COLO668 (cell line): ENCODE measurements around the gene CLVS2.

ENCODE experiments used
- DNase-seq: peaks from one replicate; lab custom pipeline; 2025; ENCODE audit not compliant: unreplicated experiment; lab: John Stamatoyannopoulos, UW

CLVS2 gene

DNA sequence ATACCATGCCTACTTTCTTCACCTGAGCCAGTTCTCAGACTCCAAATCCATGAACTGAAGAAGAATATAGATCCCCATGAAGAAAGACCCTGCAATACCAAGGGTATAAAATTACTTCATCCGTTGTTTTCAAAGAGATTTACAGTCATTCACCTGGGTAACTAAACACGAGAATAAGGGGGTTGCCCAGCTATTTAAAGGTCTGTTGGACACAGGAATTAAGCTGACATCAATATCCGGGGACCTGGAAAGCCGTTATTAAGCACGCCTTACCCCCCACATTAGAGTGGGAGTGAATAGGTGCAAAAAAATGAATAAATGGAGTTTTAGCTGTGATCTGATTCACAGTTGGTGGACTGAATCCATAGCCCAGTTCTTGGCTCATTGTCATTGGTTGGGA, 28.9 kb downstream of the CLVS2 start:
- no peak for DNase-seq

DNA sequence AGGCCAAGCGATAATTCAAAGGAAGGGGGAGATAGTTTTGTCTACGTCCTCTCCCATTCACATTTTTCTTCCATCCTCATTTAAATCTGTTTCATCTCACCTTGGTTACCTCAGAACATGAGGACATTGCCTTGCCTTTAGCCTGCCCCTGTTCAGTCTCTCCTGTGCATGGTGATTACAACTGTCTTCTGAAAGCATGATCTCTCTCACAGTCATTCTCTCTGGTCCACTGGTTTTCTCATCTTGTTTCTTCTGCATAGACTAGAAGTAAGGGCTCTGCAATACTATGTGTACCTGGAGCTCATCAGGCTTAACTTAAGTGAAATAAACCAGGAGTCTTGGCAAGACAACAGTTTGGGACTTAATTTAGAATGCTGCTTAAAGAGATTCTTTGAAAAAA, 31.4 kb downstream of the CLVS2 start:
- no peak for DNase-seq

DNA sequence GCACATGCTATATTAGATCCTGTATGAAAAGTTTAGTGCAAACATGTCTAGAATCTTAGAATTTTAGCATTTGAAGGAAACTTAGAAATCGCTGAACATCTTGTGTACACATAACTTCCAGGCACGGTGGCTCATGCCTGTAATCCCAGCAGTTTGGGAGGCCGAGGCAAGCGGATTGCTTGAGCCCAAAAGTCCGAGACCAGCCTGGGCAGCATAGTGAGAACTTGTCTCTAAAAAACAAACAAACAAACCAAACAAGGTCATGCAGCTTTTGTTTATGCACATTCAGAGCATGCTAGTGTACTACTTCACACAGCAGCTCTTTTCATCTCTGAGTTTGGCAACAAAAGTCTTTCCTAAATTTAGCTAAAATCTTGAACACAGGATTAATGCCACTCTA, 32.2 kb downstream of the CLVS2 start:
- DNase-seq = no peak

DNA sequence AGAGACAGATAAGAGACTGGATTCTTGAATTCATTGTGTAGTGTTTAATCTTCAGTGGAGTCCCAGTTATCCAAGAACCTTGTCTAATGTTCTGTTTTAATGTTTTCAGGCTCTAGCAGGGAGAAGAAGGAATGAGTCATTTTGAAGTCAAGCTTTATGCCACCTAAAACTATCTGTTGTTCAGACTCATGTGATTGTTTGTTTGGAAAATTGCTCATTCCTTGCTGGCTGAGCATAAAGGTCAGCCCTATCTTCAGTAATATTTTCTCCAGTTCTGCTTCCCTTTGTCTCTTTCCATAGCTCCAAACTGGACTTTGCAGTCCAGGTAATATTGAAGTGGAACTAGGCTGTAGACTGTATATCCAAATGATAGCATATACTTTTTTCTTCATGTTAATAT, 34.2 kb downstream of the CLVS2 start:
- no peak for DNase-seq

DNA sequence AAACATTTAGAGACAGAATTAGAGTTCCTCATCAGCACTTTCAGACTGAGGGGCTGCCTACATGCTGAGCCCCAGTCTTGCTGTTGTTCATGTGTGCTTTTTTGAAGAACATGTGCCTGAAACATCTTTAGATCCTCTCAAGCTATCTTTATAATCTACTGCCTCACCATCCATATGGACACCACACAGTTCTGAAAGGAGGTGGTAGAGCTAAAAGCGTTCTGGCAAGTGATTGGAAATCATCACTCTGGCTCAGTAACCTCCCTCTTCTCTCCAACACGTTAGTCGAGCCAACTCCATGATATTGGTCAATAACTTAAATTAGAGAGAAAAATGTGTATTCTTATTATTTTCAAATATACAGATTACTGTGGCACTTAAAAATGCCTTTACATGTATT, 40.6 kb downstream of the CLVS2 start:
- no peak for DNase-seq

DNA sequence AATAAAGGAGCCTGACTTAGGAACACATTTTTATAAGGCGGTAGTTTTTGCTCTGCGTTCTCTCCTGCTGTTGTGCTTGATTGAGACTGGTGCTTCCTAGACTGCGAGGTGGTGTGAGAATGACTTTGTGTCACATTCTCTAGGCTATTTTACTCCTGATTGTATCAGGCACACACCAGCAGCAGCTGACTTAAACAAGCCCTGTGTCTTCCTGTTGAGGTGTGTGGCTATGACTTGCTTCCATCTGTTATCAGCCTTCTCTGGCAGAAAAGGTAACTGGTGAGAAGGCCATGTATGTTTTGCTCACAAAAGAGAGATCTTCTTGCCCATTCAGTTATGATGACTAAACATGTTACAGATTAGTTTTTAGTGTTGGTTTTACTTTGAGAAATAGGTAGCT, 43.4 kb downstream of the CLVS2 start:
- no peak for DNase-seq

DNA sequence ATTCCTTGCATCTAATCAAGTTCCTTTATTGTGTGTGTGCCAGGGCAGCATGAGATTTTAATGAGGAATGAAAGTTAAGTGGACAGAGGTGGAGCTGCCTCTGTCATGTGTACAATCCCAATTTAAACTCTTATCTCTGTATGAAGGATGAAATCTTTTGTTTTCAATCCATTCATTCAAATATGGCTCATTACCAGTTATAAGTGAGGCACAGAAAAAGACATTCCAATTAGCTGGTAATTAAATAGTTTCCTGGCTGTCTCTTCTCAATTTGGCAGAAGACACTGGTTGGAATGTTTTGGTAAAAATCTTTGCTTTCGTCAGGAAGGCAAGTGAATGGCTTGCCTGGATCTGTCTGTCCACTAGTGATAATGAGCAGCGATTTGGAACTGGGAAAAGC, 46.4 kb downstream of the CLVS2 start:
- no peak for DNase-seq

DNA sequence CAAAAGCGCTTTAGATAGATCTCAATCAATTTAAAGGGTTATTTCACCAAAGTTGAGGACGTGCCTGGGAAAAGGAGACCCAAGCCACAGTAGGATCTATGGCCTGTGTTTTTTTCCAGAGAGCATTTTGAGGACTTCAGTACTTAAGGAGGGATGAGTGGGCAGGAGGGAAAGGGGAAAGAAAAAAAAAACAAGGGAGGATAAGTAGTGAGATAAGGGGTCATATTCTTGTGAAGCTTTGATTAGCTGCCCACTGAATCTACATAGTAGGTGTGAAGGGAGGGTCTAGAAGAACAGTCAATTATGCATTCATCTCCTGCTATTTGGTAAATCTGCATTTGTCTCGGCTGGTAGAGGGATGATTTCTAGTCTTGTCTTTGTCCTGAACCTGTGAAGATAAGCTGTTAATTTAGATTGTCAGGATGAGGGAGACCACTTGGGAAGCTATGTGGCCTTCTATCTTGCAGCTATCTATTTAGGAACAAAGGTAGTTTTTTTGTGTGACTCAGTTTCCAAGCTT, 48.4 kb downstream of the CLVS2 start:
- no peak for DNase-seq

DNA sequence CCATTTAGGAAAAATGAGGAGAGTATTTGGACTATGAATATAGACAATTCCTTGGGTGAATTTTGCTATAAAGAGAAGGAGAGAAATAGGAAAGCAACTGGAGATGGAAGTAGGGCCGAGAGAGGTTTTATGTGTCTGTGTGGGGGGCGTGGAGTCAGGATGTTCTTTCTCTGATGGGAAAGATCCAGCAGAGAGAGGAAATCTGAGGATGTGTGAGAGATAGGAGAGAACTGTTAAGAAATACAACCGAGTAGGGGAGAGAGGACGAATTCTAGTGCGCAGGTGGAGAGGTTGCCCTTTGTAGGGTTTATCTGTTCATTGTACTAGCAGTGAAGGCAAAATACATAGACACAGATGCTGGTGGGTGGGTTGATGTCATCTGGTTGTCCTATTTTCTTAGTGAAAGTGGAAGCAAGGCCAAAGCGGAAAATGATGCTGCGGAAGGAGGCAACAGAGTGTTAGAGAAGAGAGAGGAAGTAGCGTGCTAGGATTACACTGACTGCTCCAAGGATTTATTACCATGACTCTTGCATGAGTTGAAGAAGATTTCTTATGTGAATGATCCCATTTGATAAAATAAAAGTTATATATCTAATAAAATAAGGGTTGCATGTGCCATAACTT, 57.7 kb downstream of the CLVS2 start:
- no peak for DNase-seq

DNA sequence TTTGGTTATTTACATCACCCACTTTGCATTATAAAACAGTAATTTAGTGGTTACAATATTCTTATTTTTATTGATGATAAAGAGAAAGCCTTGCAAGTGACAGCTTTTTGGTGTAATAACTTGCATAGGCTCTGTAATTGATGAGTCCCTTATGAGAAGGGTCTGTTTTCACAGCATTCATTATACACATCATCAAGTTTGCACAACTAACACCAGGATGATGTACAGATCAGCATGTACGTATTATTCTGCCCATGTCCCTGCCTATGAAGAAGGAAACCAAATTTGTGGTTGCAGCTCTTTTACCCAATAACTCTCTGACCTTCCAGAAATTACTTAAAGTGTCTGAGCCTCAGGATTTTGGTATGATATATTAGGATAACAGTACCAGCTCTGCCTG, 59.2 kb downstream of the CLVS2 start:
- no peak for DNase-seq

DNA sequence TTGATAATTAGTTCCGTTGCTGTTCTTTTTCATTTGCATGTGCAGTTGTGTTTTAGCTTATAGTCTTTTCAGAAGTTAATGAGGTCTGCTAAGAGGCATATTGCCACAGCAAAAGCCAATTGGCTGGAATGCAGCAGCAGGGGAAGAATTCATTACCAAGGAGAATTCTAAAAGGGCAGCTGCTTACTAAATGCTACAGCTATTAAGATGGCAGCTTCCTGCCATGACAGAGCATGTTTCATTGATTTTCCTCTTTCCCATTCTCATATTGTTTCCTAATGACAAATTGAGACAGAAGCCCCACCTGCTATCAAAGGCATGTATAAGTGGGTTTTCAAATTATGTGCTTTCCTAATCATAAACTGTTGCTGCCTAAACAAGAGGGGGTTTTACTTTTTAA, 66.6 kb downstream of the CLVS2 start:
- DNase-seq = no peak

DNA sequence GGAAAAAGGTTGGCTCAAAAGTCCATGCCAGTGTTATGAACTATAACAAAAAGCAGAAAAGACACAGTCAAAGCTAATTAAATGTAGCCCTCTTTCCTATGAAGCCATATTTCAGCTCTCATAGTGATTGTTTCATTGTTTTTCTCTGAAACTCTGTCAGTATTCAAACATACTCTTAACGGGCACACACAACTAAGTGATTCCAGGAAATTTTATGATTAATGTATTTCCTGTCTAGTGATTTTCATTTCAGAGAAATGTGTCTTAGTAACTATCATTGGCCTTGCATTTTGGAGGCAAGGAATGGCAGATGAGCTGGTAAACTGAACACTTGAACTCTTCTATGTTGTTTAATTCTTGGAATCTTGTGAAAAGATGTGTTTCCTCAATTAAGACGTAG, 68.0 kb downstream of the CLVS2 start:
- no peak for DNase-seq

DNA sequence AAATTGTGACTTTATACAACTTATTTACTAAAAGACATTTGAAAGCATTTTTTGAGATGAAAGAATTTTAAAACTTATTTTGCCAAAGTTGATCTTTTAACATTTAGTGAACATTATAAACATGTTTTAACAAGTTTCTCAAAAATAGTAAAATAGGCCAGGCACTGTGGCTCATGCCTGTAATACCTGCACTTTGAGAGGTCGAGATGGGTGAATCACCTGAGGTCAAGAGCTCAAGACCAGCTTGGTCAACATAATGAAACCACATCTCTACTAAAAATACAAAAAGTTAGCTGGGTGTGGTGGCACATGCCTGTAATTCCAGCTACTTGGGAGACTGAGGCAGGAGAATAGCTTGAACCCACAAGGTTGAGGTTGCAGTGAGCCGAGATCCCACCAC, 78.6 kb downstream of the CLVS2 start:
- DNase-seq = no peak

DNA sequence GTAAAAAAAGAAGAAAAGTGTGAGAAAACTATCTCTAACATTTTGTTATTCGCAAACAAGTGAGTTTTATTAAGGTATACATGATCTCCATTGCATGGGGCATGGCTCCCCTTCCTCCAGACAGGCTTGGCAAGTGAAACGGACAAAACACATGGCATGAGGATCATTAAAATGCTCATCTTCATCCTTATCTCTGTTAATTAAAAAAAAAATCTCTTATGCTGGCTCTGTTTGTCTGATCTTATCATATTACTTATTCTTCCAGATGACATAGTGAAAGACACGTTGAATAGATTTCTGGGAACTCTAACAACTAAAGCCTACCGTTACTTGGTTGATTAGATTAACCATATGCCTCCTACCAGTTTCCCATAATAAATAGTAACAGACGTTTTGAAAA, 89.4 kb downstream of the CLVS2 start:
- no peak for DNase-seq

DNA sequence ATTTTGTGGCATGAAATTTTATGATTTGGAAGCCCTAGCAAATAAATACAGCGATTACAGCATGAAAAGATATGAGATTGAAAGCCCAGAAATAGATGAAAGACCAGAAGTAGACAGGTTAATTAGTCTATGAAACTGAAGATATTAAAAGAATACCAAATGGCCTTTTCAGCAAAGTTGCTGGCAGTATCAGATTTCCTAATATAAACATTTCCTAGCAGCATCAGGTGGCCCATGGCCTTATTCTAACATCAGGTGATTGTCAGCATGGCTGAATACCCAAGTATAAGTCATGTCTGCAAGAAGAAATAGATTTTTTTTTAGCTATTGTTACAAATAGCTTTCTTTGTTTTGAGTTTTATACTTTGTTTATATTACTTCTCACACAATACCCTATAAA, 93.2 kb downstream of the CLVS2 start:
- DNase-seq = no peak

DNA sequence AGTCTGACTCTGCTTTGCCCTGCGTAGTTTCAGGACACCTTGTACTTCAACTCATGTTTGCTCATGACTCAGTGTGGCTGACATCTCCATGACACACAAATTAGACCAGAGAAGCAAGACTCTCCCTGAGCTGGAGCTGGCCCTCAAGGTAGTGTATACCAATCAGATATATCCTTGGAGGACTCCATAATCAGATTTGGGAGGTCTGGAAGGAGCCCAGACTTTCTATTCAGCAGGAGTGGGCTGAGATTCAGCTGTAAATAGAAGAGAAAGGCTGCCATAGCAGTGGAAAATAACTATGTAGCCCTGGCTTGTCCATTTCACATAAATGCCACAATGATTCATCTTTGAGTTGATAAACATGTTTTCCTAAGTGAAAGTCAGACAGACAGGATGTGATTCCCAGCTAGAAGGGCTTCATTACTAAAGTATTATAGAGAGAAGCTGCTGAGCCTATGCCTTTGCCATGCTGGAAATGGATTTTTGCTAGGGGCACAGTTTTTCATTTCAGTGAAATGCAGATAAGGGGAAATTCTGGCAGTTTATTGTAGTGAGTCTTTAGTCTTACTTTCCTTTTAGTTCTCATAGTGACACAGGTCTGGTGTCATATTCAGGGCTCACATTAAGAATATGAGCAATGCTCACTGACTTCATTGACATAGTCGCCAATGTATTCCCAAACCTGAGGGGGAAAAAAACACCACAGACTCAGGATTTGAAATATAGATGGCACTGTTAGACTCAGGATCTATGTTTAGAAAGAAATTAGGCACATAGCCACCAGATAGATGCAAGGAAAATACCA, 95.3 kb downstream of the CLVS2 start:
- DNase-seq = no peak

DNA sequence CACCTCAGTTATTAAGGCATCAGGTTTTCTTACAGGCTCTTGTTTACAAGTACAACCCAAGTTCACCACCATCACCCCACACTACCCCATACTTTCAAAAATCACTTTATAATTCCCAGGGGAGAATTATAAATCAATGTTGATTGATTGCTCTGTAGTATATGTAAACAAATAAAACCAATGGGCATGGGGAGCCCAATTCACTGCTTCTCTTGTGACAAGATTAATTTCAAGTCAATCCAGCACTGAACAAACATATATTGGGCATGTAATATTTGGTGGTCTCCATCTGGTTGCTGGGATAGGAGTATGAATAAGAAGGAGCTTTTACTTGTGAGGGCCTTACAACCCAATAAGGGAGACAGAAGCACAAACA, 95.8 kb downstream of the CLVS2 start:
- no peak for DNase-seq

DNA sequence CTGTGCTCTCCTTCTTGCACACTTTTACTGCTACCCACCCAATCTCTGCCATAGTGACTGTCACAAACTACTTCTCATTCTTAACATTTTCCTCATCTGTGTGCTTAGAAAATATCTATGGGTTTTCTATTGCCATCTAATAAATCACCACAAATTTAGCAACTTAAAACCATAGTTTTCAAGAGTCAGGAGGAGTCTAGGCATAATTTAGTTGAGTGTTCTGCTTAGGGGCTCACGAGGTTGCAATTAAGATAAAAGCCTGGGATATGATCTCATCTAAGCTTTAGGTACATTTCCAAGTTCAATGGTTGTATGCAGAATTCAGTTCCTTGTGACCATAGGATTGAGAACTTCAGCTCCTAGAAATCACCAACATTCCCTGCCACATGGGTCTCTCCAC, 98.8 kb downstream of the CLVS2 start:
- no peak for DNase-seq

DNA sequence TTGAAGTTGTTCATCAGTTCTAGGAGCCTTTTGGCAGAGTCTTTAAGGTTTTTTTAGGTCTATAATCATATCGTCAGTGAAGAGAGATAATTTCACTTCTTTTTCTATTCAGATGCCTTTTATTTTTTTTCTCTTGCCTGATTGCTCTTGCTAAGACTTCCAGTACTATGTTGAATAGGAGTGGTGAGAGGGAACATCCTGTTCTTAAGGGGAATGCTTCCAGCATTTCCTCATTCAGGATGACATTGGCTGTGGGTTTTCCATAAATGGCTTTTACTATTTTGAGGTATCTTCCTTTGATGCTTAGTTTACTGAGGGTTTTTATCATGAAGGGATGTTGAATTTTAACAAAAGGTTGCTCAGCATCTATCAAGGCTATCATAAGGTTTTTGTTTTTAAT, 109.5 kb downstream of the CLVS2 start:
- no peak for DNase-seq

DNA sequence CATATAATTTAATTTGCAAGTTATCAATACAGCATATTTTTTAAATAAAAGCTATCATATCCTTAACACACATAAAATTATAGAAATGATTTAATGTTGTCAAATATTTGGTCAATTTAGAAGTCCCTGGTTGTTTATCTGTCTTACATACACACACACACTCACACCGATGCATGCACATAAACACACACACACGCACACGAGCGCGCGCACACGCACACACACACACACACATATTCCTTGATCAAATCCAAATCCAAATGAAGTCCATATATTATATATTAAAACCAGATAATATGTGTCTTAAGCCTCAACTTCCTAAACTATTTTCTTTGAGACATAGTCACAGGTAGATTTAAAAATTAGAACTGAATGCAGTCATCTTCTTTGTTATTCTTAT, 120.3 kb downstream of the CLVS2 start:
- DNase-seq = no peak

DNA sequence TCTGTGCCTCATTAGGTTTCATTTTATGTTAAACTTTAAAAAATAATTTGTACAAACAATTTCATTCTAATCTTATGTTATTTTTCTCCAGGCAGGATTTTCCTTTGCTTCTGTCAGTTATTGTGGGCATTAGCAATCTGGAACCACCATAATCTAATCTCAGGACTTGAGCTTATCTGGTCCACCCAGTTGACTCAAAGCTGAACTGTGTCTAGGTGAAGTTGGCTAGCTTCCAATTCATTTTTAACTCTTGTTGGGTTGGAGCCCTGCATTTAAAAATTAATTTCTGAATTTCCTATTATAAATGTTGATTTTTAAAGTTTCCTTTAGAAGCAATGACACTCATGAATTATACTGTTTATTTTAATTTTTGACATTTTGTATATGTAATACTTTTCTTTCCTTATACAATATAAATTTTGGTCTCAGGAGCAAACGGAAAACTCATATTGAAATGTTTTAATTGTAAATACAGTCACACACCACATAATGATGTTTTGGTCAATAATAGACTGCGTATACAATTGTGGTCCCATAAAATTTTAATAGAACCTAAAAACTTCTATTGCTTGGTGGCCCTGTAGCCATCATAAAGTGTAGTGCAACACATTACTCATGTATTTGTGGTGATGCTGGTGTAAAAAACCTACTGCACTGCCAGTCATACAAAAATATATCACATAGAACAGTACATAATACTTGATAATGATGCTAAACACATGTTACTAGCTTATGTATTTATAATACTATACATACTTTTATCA, 121.3 kb downstream of the CLVS2 start:
- DNase-seq = no peak

DNA sequence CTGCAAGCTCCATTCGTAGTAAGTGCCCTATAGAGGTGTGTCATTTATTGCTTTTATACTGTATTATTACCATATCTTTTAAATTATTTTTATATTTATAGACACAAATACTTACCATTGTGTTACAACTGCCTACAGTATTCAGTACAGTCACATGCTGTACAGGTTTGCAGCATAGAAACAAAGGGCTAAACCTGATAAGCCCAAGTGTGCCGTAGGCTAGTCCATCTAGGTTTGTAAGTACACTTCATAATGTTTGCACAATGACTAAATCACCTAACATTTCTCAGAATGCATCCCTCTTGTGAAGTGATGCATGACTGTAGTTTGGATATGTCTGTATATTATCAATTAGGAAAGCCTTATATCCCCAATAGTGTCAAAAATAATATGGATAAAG, 122.8 kb downstream of the CLVS2 start:
- peak; percentile 13 for DNase-seq
